GM18499 (cell line): Measurements from ENCODE around the gene ARPC2.

ENCODE experiments used
- ATAC-seq: cut with Tn5 transposase; IDR thresholded peaks from one replicate; pipeline ENCODE4 v1.9.1; 2021; ENCODE audit warnings: moderate number of reproducible peaks; ENCODE audit not compliant: insufficient read depth, unreplicated experiment

Gene ARPC2

GRCh38 chr2:218284106-218284811 lies 67.3 kb downstream of the ARPC2 start:
- ATAC-seq = no peak

GRCh38 chr2:218285604-218286003 lies 68.6 kb downstream of the ARPC2 start:
- ATAC-seq = no peak

- ATAC-seq = peak; percentile 49
Observed at GRCh38 chr2:218286570-218287459, 69.8 kb downstream of the ARPC2 start.

- no peak for ATAC-seq
Observed at GRCh38 chr2:218289639-218290315, 72.8 kb downstream of the ARPC2 start.

- peak; percentile 28 for ATAC-seq
Observed at GRCh38 chr2:218290316-218291261, 73.6 kb downstream of the ARPC2 start.

GRCh38 chr2:218291318-218292047 lies 74.5 kb downstream of the ARPC2 start:
- no peak for ATAC-seq

- no peak for ATAC-seq
Observed at GRCh38 chr2:218292048-218293014, 75.3 kb downstream of the ARPC2 start, which contains the start of gene TMBIM1. Gene TMBIM1 (minus strand): TSS chr2:218292503. CDS start chr2:218282141, 10,362 bp downstream.

- ATAC-seq = no peak
Observed at GRCh38 chr2:218293715-218294429, 76.9 kb downstream of the ARPC2 start.

- no peak for ATAC-seq
Observed at GRCh38 chr2:218294430-218295022, 77.5 kb downstream of the ARPC2 start.

- no peak for ATAC-seq
Observed at GRCh38 chr2:218295029-218295428, 78.0 kb downstream of the ARPC2 start.

GRCh38 chr2:218296200-218296599 lies 79.2 kb downstream of the ARPC2 start:
- ATAC-seq = no peak

- ATAC-seq = no peak
Observed at GRCh38 chr2:218296847-218297246, 79.9 kb downstream of the ARPC2 start.

- no peak for ATAC-seq
Observed at GRCh38 chr2:218298314-218298875, 81.4 kb downstream of the ARPC2 start.

- ATAC-seq = no peak
Observed at GRCh38 chr2:218300141-218300540, 83.2 kb downstream of the ARPC2 start.

- ATAC-seq = no peak
Observed at GRCh38 chr2:218301176-218301819, 84.3 kb downstream of the ARPC2 start.
